SKM-1 (cell line): ENCODE results near the gene HMGB1.
A peak's percentile ranks its signal among the peaks of the same experiment; 100 is the strongest.

Source experiments
- DNase-seq: peaks from one replicate; lab custom pipeline; 2025; ENCODE audit not compliant: unreplicated experiment; lab: John Stamatoyannopoulos, UW

The HMGB1 gene

GRCh38 chr13:30431269-30431940 lies 34.3 kb downstream of the HMGB1 start:
- no peak for DNase-seq

GRCh38 chr13:30429721-30430694 lies 35.7 kb downstream of the HMGB1 start:
- no peak for DNase-seq

- DNase-seq, result no peak
Observed at GRCh38 chr13:30429235-30429634, 36.5 kb downstream of the HMGB1 start.

GRCh38 chr13:30423891-30424290 lies 41.8 kb downstream of the HMGB1 start:
- no peak for DNase-seq

GRCh38 chr13:30422054-30422839 lies 43.5 kb downstream of the HMGB1 start, which contains the start of gene UBE2L5:
Gene UBE2L5, plus strand, starts transcription at chr13:30422493. Its CDS starts 5,498 bp downstream, at chr13:30427991.
- DNase-seq, result peak; percentile 53

GRCh38 chr13:30421093-30422053 lies 44.4 kb downstream of the HMGB1 start:
- DNase-seq, result peak; percentile 55

- DNase-seq, result no peak
Observed at GRCh38 chr13:30418717-30419459, 46.8 kb downstream of the HMGB1 start.

GRCh38 chr13:30418075-30418716 lies 47.5 kb downstream of the HMGB1 start:
- no peak for DNase-seq

GRCh38 chr13:30416471-30416870 lies 49.3 kb downstream of the HMGB1 start:
- no peak for DNase-seq

GRCh38 chr13:30415430-30416030 lies 50.2 kb downstream of the HMGB1 start:
- no peak for DNase-seq

GRCh38 chr13:30413842-30414241 lies 51.9 kb downstream of the HMGB1 start:
- DNase-seq, result peak; percentile 26

GRCh38 chr13:30412346-30412745 lies 53.4 kb downstream of the HMGB1 start:
- no peak for DNase-seq

- no peak for DNase-seq
Observed at GRCh38 chr13:30410705-30411125, 55.0 kb downstream of the HMGB1 start.

- no peak for DNase-seq
Observed at GRCh38 chr13:30409886-30410704, 55.6 kb downstream of the HMGB1 start.

- peak; percentile 82 for DNase-seq
Observed at GRCh38 chr13:30408319-30409101, 57.2 kb downstream of the HMGB1 start.

- DNase-seq, result no peak
Observed at GRCh38 chr13:30406779-30407416, 58.8 kb downstream of the HMGB1 start.
